NB4 (cell line): ENCODE data around the gene WDR11.

Experiments
- DNase-seq: peaks from one replicate; pipeline ENCODE4 v3.0.0; 2010; ENCODE audit warnings: low read depth
- H3K4me3 ChIP-seq: one replicate; pipeline ENCODE4 v1.5.1; 2011; ENCODE audit warnings: mild to moderate bottlenecking, low read depth, low read length, moderate library complexity
- CTCF ChIP-seq: IDR thresholded peaks from one replicate; pipeline ENCODE4 v1.5.1; 2012; ENCODE audit warnings: low read depth, low read length
- MAX ChIP-seq: IDR thresholded peaks from 2 replicates; pipeline ENCODE4 v1.6.1; 2011; ENCODE audit warnings: low read depth, low read length
- MYC ChIP-seq: IDR thresholded peaks from 2 replicates; pipeline ENCODE4 v1.6.1; 2011; ENCODE audit warnings: low read depth, low read length
- POLR2A ChIP-seq: IDR thresholded peaks from 2 replicates; pipeline ENCODE4 v1.6.1; 2011; ENCODE audit warnings: mild to moderate bottlenecking; ENCODE audit not compliant: insufficient read length; ENCODE audit errors: extremely low read depth

The WDR11 gene

GRCh38 chr10:120948889-120949608, 97.9 kb downstream of the WDR11 start:
- H3K4me3 ChIP-seq = no peak overlapping the region
- TF ChIP-seq MYC (no peak), CTCF (peak; percentile 78)
- peak; percentile 68 for DNase-seq

- H3K4me3 ChIP-seq = no peak overlapping the region
- TF ChIP-seq CTCF (no peak), MAX (no peak), POLR2A (no peak), MYC (no peak)
- no peak for DNase-seq
Measured at GRCh38 chr10:120949609-120950031, 98.5 kb downstream of the WDR11 start.

GRCh38 chr10:120950051-120950561, 98.9 kb downstream of the WDR11 start:
- TF ChIP-seq CTCF = no peak
- TF ChIP-seq POLR2A = no peak
- TF ChIP-seq MAX = no peak
- H3K4me3 ChIP-seq = no peak overlapping the region
- DNase-seq = no peak

GRCh38 chr10:120951288-120951687, 100.1 kb downstream of the WDR11 start:
- no peak overlapping the region for H3K4me3 ChIP-seq
- DNase-seq = no peak
- no peak for TF ChIP-seq MAX
- TF ChIP-seq CTCF = no peak
- no peak for TF ChIP-seq MYC

- DNase-seq = no peak
- no peak for TF ChIP-seq MYC
- no peak overlapping the region for H3K4me3 ChIP-seq
Measured at GRCh38 chr10:120953897-120954296, 102.7 kb downstream of the WDR11 start.
